HG02759 (cell line): ENCODE data around the gene PAIP2.
A peak's percentile ranks its signal among the peaks of the same experiment; 100 is the strongest.
"Not testable (repeated sequence)": the region's sequence is repeated elsewhere in the genome, so short reads cannot be mapped to it uniquely, and the experiment has no call there.

Source experiments
- ATAC-seq: cut with Tn5 transposase; IDR thresholded peaks from one replicate; pipeline ENCODE4 v1.9.1; 2021; ENCODE audit warnings: mild to moderate bottlenecking, moderate library complexity; ENCODE audit not compliant: unreplicated experiment

The PAIP2 gene

DNA sequence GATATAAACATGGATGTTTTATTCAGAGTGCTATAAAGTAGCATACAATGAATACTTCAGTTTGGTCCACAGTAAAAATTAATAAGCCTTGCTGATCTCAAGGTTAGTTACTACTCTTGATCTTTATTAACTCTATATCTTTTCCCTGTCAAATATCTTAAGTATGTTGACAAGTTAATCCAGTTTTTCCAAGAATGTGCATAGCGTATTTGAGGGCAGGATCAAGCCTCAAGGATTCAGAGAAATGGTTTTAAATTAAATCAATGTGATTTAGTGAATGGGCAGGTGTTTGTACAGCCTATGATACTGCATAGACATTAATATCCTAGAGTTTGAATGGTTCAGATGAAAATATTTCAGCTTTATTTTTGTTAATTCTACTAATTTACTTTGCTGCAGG lies 27.4 kb upstream of the PAIP2 start:
- ATAC-seq = no peak

DNA sequence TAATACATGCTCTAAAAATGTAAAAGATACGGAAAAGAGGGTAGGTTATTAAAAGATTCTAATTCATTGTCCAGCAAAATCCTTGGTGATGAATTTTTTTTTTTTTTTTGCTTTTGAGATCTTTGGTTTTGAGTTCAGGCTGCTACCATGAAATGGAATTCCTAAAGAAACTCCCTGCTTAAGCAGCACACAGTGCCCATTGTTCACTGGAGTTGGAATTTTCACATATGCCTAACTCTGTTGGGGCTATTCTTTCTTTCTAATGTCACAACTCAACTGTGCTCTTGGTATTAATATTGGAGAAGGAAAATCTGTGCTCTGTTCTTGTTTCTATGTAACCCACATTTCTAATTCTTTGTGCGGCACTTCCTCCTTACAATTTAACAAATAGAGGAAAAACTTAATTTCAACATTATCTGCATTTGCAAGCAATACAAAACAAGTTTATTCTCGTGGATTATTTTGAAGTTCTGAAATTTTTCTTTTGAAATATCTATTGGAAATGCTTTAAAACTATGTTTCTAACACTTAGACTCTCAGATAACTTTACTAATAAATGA lies 26.5 kb upstream of the PAIP2 start:
- ATAC-seq = no peak

DNA sequence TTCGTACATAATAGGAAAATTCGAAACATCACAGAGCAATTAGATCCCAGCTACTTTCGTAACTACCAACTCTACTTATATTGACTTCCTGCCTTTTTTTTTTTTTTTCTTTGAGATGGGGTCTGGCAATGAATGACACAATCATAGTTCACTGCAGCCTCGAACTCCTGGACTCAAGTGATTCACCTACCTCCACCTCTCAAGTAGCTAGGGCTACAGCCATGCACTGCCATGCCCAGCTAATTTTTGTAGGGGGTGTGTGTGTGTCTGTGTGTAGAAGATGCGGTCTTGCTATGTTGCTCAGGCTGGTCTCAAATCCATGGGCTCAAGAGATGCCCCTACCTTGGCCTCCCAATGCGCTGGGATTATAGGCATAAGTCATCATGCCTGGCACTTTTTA lies 5.8 kb upstream of the PAIP2 start:
- ATAC-seq = no peak

DNA sequence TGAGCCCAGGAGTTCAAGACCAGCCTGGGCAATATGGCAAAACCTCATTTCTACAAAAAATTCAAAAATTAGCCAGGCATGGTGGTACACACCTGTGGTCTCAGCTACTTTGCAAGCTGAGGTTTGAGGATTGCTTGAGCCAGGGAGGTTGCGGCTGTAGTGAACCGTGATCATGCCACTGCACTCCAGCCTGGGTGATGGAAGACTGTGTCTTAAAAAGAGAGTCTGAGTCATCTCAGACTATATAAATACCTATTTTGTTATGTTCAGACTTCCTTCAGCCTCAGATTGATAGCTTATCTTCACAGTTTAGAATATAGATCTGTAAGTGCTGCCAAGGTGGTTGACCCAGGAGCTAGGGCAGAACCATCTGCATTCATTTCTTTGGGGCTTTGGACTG lies 1.6 kb upstream of the PAIP2 start:
- ATAC-seq = no peak

DNA sequence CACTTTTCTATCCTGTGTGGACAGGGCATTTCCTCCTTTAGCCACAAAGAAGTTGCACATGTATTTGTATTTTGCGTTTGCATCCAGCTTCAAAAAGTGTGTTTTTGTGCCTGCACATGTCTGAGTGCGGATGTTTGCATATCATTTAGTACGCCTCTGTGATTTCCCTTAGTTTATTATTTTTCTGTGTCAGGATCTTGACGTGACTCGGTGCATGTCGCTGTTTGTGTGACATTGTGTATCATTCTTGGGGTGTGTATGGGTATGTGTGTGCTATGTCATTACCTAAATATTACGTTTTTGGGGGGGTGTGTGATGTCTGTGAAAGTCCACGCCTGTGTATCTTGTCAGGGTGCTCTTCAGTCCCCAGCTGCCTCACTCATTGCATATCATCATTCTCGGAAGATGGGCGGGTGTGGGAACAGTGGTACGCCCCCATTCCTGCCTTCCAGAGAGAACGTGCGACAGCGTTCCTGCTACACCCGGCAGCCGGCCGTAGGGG lies 416 bp upstream of the PAIP2 start:
- no peak for ATAC-seq

DNA sequence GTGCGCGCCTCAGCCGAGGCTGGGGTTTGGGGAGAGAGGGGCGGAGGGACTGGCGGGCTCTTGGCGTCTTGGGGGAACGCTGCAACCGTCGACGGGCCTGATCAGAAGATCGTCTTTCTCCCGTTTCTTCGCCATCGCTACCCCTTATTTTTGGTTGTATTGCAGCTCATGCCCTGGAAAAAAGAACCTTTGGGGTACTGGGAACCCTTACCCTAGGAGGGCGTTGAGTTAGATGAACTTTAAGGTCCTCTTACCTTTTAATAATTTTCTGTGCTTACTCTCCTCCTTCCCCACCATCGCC lies 719 bp downstream of the PAIP2 start:
- peak; percentile 57 for ATAC-seq

DNA sequence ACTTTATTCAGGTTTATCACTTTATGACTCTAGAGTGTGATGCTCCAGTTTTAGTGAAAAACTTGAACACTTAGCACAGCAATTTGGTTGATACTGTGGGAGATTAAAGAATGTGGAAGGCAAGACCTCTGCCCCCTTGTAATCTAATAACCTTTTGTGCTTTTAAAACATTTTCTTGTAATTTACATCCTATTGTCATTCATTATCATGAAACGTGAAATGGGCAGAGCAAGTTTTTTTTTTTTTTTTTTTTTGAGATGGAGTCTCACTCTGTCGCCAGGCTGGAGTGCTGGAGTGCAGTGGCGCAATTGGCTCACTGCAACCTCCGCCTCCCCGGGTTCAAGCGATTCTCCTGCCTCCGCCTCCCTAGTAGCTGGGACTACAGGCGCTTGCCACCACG lies 1.8 kb downstream of the PAIP2 start:
- no peak for ATAC-seq

DNA sequence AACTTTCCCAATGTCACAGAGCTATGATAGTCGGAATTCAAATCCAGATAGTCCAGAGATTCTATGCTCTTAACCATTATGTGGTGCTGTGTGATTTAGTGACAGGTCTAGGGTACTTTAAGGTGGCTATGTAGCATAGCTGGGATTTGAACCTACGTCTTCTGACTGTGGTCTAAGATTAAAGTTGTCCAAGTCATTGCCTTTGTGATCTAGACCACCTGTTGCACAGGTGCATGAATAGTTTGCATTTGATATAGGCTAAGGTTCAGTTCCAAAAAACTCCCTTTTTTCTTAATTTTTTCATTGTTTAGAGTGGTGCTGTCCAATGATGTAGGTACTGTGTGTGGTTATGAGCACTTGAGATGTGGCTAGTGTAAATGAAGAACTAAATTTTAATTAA lies 2.5 kb downstream of the PAIP2 start:
- no peak for ATAC-seq

DNA sequence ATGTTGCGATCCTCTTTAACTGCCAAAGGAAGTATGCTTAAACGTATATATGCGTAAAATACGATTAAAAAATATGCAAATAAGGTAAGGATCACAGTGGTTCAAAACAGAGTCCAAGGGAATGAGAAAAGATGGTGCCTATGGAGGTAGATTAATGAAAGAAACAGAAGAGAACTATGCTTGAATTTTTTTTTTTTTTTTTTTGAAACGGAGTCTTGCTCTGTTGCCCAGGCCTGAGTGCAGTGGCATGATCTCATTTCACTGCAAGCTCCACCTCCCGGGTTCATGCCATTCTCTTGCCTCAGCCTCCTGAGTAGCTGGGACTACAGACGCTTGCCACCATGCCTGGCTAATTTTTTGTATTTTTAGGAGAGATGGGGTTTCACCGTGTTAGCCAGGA lies 3.8 kb downstream of the PAIP2 start:
- ATAC-seq = not testable (repeated sequence)

DNA sequence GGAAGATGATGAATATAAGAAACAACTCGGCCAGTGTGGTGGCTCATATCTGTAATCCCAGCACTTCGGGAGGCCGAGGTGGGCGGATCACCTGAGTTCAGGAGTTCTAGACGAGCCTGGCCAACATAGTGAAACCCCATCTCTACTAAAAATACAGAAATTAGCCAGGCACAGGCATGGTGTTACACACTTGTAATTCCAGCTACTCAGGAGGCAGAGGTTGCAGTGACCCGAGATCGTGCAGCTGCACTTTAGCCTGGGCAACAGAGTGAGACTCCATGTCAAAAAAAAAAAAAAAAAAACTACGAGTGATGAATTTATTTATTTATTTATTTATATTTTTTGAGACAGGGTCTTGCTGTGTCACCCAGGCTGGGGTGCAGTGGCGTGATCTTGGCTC lies 6.2 kb downstream of the PAIP2 start:
- not testable (repeated sequence) for ATAC-seq

DNA sequence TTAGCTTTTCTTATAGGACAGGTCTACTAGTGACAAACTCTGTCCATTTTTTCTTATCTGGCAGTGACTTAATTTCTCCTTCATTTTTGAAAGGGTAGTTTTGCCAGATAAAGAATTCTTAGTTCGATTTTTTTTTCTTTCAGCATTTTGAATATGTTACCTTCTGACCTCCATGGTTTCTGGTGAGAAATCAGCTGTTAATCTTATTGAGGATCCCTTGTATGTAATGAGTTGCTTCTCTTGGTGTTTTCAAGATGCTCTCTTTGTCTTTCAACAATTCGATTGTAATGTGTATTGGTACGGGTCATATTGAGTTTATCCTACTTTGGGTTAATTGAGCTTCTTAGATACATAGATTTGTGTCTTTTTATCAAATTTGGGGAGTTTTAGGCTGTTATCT lies 12.5 kb downstream of the PAIP2 start:
- ATAC-seq = no peak

DNA sequence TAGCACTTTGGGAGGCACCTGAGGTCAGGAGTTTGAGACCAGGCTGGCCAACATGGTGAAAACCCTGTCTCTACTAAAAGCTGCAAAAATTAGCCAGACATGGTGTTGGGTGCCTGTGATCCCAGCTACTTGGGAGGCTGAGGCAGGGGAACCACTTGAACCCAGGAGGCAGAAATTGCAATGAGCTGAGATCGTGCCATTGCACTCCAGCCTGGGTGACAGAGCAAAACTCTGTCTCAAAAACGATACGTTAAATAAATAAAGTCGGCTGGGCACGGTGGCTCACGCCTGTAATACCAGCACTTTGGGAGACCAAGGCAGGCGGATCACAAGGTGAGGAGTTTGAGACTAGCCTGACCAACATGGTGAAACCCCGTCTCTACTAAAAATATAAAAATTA lies 14.2 kb downstream of the PAIP2 start:
- ATAC-seq = not testable (repeated sequence)

DNA sequence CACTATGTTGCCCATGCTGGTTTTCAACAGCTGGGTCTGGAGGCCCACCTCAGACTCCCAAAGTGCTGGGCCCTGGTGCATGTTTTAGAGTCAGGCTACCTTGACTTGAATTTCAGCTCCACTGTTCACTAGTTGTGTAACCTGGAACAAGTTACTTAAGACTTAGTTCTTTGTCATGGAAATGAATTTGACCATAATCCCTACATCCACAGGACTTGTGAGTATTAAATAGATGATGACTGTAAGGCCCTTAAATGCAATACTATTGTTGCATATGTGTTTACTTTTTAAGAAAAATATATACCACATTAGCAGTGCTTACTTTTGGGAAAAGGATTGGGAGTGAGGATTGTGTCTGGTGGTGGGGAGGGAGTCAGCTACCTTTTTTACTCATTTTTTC lies 16.4 kb downstream of the PAIP2 start:
- no peak for ATAC-seq

DNA sequence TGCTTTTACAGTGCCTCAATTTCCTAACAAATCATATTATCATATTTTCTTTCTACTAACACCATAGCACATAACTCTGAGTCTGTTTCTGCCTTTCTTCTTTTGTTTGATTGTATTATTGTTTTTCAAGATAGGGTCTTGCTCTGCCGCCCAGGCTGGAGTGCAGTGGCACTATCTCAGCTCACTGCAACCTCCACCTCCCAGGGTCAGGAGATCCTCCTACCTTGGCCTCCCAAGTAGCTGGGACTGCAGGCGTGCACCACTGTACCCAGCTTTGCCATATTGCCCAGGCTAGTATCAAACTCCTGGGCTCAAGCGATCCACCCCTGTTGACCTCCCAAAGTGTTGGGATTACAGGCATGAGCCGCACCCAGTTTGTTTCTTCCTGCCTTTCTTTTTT lies 18.7 kb downstream of the PAIP2 start:
- ATAC-seq = no peak

DNA sequence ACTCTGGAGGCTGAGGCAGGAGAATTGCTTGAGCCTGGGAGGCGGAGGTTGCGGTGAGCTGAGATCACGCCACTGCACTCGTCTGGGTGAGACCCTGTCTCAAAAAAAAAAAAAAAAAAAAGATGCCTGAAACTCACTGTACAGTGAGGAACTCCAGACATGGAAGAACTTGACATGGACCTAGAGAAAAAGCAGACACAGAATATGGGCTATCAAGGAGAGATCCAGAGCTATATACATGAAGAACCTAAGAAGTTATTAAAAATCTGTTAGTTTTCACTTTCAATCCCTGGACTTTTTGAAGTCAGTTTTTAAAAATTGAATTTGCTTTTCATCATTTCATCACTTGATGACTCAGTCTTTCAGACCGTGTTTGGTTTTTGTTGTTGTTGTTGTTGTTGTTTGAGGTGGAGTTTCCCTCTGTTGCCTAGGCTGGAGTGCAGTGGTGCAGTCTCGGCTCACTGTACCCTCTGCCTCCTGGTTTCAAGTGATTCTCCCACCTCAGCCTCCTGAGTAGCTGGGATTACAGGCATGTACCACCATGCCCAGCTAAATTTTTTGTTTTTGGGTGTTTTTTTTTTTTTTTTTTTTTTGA lies 20.3 kb downstream of the PAIP2 start:
- no peak for ATAC-seq

DNA sequence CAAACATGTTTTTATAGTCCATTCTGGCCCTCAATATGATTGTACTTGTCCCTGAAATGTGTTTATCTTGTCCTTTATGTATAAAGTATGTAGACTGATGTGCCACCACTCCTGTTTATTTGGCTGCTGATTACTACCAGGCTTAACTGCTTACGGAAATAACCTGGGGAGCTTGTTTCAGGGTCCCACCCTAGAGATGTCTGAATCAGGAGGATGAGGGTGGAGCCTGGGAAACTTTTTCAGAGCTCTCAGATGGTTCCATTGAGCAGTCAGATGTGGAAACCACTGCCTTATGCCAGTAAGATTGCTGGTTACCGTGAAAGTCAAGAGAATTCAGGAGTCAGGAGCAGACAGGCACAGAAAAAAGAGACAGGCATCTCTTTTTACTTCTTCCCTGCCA lies 22.3 kb downstream of the PAIP2 start:
- no peak for ATAC-seq

DNA sequence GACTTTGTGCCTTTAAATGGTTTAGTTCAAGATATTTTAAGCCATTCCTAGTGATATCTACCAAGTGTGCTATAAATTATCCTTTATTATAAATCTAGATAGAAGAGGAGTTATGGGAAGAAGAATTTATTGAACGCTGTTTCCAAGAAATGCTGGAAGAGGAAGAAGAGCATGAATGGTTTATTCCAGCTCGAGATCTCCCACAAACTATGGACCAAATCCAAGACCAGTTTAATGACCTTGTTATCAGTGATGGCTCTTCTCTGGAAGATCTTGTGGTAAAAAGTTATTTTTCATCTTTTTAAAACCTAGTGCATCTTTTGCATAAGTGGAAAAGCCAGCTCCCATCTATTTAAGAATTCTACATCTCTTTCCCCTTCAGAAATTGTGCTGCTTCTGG lies 22.8 kb downstream of the PAIP2 start:
- ATAC-seq = no peak

DNA sequence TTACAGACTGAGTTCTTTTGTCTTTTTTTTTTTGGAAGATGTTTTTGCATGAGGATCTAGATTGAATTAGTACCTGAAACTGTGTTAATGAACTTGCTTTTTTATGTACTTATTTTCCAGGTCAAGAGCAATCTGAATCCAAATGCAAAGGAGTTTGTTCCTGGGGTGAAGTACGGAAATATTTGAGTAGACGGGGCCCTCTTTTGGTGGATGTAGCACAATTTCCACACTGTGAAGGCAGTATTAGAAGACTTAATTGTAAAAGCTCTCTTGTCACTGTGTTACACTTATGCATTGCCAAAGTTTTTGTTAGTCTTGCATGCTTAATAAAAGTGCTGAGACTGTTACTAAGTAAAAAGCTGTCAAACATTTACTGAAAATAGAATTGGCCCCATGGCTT lies 27.0 kb downstream of the PAIP2 start:
- ATAC-seq = no peak

DNA sequence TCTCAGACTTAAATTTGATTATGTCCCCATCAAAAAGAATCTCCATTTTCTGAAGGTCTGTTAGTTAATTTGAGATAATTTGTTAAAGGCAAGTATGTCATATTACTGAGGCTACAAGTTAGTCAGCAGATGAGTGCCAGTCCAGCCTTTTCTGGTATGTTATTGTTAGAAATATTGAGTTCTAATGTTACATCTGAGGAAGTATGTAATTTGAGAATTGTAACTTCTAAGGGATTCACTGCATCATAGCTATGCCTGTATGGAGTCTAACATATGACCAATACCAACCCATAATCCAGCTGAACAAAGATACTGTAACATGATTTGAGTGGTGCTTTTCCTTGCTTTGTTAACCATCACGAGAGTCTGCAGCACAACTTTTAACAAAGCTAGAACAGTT lies 27.5 kb downstream of the PAIP2 start:
- no peak for ATAC-seq

DNA sequence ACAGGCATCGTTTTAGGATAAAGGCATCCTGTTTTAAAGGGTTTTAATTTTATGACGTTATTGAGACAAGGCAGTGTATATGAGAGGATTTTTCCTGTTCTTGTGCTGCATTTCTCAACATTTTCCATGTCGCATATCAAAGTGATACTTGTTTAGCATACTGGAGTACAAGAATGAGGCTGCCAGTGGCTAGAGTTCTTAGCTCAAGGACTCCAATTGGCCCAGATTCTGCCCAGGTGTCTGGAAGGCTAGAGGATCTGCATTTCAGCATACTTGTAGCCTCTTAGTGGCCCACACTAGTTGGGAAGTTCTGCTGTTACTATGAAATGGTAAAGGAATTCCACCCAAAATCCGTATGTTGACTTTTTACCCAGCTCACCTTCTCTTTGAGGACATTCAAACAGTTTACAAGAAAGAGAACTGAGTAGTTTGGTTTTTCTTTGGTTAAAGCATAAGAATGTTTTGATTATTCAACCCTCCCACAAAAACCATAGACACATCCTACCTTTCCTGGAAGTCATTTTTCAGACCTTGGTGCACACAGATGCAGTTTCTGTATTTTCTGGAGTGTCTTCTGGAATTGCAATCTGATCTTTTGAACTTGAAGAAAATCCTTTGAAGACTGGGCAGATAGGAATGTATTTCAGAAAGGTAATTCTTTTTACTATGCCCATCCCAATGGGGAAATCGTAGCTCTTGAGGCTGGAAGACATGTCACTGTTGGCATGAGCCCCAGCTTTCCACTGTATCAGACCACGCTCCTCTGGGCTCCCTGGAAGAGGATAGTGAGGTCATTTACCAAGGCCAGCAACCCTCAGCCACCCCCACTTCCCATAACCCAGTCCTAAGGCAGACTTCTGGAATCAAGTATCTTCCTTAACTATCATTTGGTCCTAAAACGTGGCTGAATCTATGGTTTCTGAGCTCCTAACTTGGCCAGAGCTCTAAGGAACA lies 30.1 kb downstream of the PAIP2 start:
- ATAC-seq = no peak

DNA sequence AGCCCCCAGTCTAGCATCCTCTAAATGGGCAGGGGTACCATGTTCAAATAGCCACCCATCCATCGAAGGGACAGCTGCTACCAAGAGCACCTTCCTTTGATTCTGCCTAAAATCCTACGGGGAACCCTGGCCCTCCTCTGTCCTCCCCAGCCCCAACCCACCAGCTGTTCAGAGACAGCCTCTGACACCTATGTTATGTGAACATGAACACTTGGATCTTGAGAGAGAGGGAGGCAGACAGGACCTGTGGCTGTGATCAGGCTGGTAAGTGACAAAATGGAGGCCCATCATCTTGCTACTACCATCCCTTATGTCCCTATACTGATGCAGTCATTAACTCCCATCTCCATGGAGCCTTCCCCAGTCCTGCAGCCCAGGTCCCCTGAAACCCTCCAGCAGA lies 33.3 kb downstream of the PAIP2 start:
- ATAC-seq = no peak

DNA sequence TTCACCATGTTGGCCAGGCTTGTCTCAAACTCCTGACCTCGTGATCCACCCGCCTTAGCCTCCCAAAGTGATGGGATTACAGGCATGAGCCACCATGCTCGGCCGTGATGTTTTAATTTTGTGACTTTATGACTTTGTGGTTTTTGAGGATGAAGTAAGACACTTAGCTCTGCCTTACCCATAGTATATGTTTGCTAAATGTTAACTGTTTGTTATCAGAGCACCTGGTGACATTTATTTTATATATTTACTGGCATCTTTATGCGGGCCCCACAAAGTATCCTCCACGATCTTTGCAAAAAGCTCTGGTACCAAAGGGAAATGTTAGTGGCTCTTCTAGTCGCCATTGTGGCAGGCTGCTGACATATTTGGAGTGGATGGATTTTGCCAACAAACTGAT lies 34.7 kb downstream of the PAIP2 start:
- ATAC-seq = no peak
